ENCODE data around the gene CCND1. TPM values are rescaled to one million over a fixed set of nuclear protein-coding genes. Genes with fewer than 3 reads are reported as not detected.

The CCND1 gene
- total and polyA plus RNA-seq, 9 of the 15 experiments (the other 6 are each of a cell fraction or from before 2014, with no cell fraction given): 0.04 to 23.3 (median 3.8) TPM

DNA sequence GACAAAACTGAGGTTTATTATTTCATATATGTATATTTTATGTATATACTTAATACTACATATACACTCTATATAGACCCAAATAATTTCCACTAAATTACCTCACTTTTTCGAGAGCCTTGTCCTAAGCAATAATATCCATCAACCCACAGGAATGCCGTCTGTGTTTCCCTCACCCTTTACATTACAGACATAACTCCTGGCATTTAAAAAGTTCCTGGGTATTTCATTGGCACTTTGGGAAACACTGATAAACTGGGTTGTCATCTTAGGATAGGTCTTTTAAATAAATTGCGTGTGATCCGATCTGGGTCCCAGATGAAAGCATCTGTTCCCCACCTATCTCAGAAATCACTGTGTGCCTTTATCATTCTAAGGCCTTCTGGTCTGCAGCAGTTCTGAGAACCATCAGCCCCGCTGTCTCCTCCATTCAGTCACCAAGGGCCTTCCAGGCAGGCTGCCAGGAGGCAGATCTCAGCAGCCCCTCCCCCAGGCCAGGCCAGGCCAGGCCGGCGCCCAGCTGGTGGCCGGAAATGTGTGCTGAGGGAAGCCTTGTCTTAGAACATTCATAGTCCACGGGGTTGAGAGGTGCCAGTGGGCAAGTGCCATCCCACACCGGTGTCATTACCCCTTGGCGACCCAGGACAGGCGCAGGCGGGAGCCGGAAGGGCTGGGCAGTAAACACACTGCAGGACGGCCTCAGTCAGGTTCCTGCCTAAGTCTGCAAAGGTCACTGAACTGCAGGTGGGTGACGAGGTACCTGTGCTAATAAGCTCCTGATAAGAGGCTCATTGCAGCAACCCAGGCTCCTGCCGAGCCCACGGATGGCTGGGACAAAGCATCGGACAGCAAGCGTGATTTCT, 59.6 kb downstream of the CCND1 start (continued):
- TF ChIP-seq CBX3 (IDR thresholded peaks at IDR 0.05; ENCODE audit: borderline replicate concordance in 1 of 2, low read length in 2 of 2) (peak in 1 of 2 experiments; percentile 47; a peak in 1 of 3 replicates), SMAD4 (CRISPR knock-in tag; conservative IDR thresholded peaks at IDR 0.05) (peak; percentile 62; the same call in 1 of the 2 replicates), FOXM1 (IDR thresholded peaks at IDR 0.05; ENCODE audit: low read depth) (no peak), FOXM1 (CRISPR knock-in tag; IDR thresholded peaks at IDR 0.05; ENCODE audit: low read depth) (no peak), MEIS2 (IDR thresholded peaks at IDR 0.05; ENCODE audit: partially characterized antibody) (peak; percentile 62), ARID1B (IDR thresholded peaks at IDR 0.05) (peak; percentile 80), TRIM24 (IDR thresholded peaks at IDR 0.05) (peak; percentile 60 to 70; a peak in 2 of 4 replicates), SETDB1 (IDR thresholded peaks at IDR 0.05; ENCODE audit: low read length) (no peak), ZNF77 (CRISPR knock-in tag; IDR thresholded peaks at IDR 0.05) (no peak), HDAC1 (IDR thresholded peaks at IDR 0.05) (peak in 1 of 2 experiments; percentile 35; a peak in 1 of 4 replicates), ZFX (CRISPR knock-in tag; IDR thresholded peaks at IDR 0.05) (peak; percentile 26; the same call in 1 of the 2 replicates), KLF16 (IDR thresholded peaks at IDR 0.05) (peak; percentile 73), KAT2B (IDR thresholded peaks at IDR 0.05; ENCODE audit: low read depth, low read length) (no peak), HNRNPLL (IDR thresholded peaks at IDR 0.05; ENCODE audit: low read depth, low read length, poor library complexity, severe bottlenecking) (no peak), MYC (IDR thresholded peaks at IDR 0.05; ENCODE audit: low read depth, low read length) (peak; percentile 44; the same call in 1 of the 2 replicates), MYC (CRISPR knock-in tag; IDR thresholded peaks at IDR 0.05; ENCODE audit: borderline replicate concordance, low read depth) (no peak), ETV1 (tag; conservative IDR thresholded peaks at IDR 0.05; ENCODE audit: low read depth) (peak; percentile 82), ARHGAP35 (IDR thresholded peaks at IDR 0.05; ENCODE audit: partially characterized antibody) (no peak), HMG20B (CRISPR knock-in tag; IDR thresholded peaks at IDR 0.05) (no peak), TARDBP (IDR thresholded peaks at IDR 0.05) (0 out of 2 replicates have a peak, but pooled peaks have one; percentile 62), SREBF2 (CRISPR knock-in tag; IDR thresholded peaks at IDR 0.05) (no peak)
- TF ChIP-seq, protein P1, sequence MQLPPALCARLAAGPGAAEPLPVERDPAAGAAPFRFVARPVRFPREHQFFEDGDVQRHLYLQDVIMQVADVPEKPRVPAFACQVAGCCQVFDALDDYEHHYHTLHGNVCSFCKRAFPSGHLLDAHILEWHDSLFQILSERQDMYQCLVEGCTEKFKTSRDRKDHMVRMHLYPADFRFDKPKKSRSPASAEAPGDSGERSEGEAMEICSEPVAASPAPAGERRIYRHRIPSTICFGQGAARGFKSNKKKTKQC (CRISPR knock-in tag; IDR thresholded peaks at IDR 0.05): no peak
- TF ChIP-seq, protein P2, sequence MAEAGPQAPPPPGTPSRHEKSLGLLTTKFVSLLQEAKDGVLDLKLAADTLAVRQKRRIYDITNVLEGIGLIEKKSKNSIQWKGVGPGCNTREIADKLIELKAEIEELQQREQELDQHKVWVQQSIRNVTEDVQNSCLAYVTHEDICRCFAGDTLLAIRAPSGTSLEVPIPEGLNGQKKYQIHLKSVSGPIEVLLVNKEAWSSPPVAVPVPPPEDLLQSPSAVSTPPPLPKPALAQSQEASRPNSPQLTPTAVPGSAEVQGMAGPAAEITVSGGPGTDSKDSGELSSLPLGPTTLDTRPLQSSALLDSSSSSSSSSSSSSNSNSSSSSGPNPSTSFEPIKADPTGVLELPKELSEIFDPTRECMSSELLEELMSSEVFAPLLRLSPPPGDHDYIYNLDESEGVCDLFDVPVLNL (CRISPR knock-in tag; IDR thresholded peaks at IDR 0.05; ENCODE audit: low read depth): no peak
- TF ChIP-seq, protein P3, sequence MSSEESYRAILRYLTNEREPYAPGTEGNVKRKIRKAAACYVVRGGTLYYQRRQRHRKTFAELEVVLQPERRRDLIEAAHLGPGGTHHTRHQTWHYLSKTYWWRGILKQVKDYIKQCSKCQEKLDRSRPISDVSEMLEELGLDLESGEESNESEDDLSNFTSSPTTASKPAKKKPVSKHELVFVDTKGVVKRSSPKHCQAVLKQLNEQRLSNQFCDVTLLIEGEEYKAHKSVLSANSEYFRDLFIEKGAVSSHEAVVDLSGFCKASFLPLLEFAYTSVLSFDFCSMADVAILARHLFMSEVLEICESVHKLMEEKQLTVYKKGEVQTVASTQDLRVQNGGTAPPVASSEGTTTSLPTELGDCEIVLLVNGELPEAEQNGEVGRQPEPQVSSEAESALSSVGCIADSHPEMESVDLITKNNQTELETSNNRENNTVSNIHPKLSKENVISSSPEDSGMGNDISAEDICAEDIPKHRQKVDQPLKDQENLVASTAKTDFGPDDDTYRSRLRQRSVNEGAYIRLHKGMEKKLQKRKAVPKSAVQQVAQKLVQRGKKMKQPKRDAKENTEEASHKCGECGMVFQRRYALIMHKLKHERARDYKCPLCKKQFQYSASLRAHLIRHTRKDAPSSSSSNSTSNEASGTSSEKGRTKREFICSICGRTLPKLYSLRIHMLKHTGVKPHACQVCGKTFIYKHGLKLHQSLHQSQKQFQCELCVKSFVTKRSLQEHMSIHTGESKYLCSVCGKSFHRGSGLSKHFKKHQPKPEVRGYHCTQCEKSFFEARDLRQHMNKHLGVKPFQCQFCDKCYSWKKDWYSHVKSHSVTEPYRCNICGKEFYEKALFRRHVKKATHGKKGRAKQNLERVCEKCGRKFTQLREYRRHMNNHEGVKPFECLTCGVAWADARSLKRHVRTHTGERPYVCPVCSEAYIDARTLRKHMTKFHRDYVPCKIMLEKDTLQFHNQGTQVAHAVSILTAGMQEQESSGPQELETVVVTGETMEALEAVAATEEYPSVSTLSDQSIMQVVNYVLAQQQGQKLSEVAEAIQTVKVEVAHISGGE (CRISPR knock-in tag; IDR thresholded peaks at IDR 0.05): 0 out of 6 replicates have a peak, but pooled peaks of 1 of the 3 experiments have one; percentile 27
